ENCODE measurements around the gene PRDX5.

PRDX5 gene

GRCh38 chr11:64352995-64353714 is 35.2 kb downstream of the PRDX5 start:
- no peak for TF ChIP-seq CTCF (IDR thresholded peaks at IDR 0.05)
- Histone ChIP-seq H3K27ac (no peak overlapping the region), H3K4me3 (no peak overlapping the region)
- peak; percentile 69 for DNase-seq (ENCODE audit: low spot score)

GRCh38 chr11:64353715-64354506 is 36.0 kb downstream of the PRDX5 start:
- no peak overlapping the region for H3K27ac ChIP-seq
- no peak for TF ChIP-seq CTCF (IDR thresholded peaks at IDR 0.05)
- H3K4me3 ChIP-seq = no peak overlapping the region
- no peak for DNase-seq (ENCODE audit: low spot score)

GRCh38 chr11:64355078-64355940 is 37.4 kb downstream of the PRDX5 start:
- DNase-seq (ENCODE audit: low spot score) = peak; percentile 87
- Histone ChIP-seq H3K27ac (peak overlapping the region in 1 of 2 donors; percentile 49), H3K4me3 (peak overlapping the region; percentile 68)
- peak; percentile 48 for TF ChIP-seq CTCF (IDR thresholded peaks at IDR 0.05)

GRCh38 chr11:64356498-64357411 is 38.8 kb downstream of the PRDX5 start:
- H3K4me3 ChIP-seq = no peak overlapping the region

GRCh38 chr11:64357446-64357845 is 39.5 kb downstream of the PRDX5 start:
- TF ChIP-seq CTCF (IDR thresholded peaks at IDR 0.05) = no peak
- peak; percentile 74 for DNase-seq (ENCODE audit: low spot score)
- Histone ChIP-seq H3K4me3 (no peak overlapping the region), H3K27ac (peak overlapping the region; percentile 78 to 91)

More at GRCh38 chr11:64356498-64357411, 38.8 kb downstream of the PRDX5 start:
- no peak for TF ChIP-seq CTCF (IDR thresholded peaks at IDR 0.05)
- DNase-seq (ENCODE audit: low spot score) = peak; percentile 69
- H3K27ac ChIP-seq = peak overlapping the region in 1 of 2 donors; percentile 91

Measured in coronary artery (tissue), 2 donors.